Esophagus squamous epithelium (tissue), 4 donors: ENCODE results near the gene PRKCZ.

Experiments
- POLR2A ChIP-seq, 4 donors: fragments of 450-650 bp; IDR thresholded peaks; one replicate each; pipeline ENCODE4 v1.6.1; 2017; ENCODE audit warnings: antibody characterized with exemption in 4 of 4, mild to moderate bottlenecking in 4 of 4, moderate library complexity in 3 of 4
- TF ChIP-seq, protein P1 (sequence below), 6 experiments: fragments of 450-650 bp in 4 of 6; fragments of 200-600 bp in 2 of 6; sonication (generic) in 2 of 6; IDR thresholded peaks; one replicate each; pipeline ENCODE4 v1.5.1; 2016 to 2019; ENCODE audit warnings: antibody characterized with exemption in 6 of 6, mild to moderate bottlenecking in 4 of 6, moderate library complexity in 4 of 6

DNA sequence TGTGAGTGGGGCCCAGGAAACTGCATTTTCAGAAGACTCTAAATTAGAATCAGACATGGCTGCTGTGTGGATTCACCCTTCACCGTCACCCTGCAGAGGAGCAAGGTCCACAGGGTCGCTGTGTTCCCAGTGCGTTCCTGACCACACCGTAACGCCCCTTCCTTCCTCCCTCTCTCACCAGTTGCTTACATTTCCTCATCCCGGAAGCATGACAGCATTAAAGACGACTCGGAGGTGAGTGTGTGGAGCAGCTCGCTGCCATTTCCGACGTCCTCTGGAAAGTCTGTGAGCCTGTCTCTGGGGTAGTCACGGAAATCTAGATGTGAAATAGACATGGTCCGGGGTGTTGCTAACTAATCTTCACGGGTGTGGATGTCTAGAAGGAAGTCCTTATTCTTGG lies 98.5 kb downstream of the PRKCZ start:
- TF ChIP-seq, protein P1, sequence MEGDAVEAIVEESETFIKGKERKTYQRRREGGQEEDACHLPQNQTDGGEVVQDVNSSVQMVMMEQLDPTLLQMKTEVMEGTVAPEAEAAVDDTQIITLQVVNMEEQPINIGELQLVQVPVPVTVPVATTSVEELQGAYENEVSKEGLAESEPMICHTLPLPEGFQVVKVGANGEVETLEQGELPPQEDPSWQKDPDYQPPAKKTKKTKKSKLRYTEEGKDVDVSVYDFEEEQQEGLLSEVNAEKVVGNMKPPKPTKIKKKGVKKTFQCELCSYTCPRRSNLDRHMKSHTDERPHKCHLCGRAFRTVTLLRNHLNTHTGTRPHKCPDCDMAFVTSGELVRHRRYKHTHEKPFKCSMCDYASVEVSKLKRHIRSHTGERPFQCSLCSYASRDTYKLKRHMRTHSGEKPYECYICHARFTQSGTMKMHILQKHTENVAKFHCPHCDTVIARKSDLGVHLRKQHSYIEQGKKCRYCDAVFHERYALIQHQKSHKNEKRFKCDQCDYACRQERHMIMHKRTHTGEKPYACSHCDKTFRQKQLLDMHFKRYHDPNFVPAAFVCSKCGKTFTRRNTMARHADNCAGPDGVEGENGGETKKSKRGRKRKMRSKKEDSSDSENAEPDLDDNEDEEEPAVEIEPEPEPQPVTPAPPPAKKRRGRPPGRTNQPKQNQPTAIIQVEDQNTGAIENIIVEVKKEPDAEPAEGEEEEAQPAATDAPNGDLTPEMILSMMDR (IDR thresholded peaks at IDR 0.05): no peak
- TF ChIP-seq POLR2A (IDR thresholded peaks at IDR 0.05): peak in 1 of 4 donors; percentile 23
